VCaP (cell line): ENCODE data around the gene PARVA.

Source experiments
- H3K27ac ChIP-seq: fragments of 450-650 bp; 2 replicates; pipeline ENCODE4 v1.5.1; 2017
- TF ChIP-seq, protein P1 (sequence below): fragments of 450-650 bp; conservative IDR thresholded peaks from 2 replicates; pipeline ENCODE4 v1.5.1; 2017; ENCODE audit warnings: mild to moderate bottlenecking, moderate library complexity

Gene PARVA

DNA sequence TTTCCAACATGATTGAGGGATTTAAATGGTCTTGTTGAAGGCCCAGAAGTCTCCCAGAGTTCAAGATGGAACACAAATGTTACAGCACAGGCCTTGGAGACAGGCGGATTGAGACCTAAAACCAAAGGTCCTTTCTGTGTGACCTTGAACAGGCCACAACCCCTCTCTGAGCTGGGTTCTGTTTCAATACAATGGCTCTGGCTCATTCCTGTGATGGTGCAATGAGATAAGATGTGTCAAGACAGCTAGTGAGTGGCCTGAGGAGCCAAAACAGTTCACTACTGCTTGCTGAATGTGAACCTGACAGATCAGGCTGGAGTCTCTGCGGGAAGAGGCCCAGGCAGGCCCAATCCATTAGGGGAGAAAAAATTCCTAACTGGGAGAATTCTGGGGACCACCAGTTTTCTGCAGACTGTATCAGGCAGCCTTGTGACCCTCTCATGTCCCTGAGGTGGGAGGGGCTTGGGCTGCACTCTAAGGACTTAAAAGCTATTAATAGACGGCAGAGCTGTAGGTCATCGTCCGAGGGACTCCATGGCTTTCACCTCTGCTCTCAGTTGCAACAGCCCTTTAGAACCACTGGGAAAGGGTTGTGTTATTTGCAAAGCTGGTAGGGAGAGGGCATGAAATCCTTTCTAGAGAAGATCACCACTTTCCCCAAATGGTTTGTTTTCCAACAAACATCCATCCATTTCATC, 170.7 kb downstream of the PARVA start:
- TF ChIP-seq, protein P1, sequence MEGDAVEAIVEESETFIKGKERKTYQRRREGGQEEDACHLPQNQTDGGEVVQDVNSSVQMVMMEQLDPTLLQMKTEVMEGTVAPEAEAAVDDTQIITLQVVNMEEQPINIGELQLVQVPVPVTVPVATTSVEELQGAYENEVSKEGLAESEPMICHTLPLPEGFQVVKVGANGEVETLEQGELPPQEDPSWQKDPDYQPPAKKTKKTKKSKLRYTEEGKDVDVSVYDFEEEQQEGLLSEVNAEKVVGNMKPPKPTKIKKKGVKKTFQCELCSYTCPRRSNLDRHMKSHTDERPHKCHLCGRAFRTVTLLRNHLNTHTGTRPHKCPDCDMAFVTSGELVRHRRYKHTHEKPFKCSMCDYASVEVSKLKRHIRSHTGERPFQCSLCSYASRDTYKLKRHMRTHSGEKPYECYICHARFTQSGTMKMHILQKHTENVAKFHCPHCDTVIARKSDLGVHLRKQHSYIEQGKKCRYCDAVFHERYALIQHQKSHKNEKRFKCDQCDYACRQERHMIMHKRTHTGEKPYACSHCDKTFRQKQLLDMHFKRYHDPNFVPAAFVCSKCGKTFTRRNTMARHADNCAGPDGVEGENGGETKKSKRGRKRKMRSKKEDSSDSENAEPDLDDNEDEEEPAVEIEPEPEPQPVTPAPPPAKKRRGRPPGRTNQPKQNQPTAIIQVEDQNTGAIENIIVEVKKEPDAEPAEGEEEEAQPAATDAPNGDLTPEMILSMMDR, result no peak
- H3K27ac ChIP-seq, result no peak overlapping the region

DNA sequence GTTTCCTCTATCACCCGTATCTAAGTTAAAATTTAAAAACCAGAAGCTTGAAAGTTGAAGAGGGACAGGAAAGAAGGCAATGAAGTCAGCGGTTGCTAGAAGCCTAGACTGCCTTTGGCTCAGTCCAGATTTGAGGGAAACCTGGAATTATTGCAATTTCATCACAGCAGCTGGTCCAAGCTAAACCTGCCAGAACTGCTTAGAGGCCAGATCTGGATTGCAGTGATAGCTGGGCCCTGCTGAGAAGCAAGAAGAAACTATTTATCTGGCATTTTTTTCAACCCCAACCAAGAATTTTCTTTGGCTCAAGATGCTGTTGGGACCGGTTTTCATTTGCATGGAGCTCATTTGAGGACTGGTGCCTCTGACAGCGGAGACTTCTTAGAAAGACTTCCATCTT, 175.3 kb downstream of the PARVA start:
- TF ChIP-seq, protein P1, result no peak

DNA sequence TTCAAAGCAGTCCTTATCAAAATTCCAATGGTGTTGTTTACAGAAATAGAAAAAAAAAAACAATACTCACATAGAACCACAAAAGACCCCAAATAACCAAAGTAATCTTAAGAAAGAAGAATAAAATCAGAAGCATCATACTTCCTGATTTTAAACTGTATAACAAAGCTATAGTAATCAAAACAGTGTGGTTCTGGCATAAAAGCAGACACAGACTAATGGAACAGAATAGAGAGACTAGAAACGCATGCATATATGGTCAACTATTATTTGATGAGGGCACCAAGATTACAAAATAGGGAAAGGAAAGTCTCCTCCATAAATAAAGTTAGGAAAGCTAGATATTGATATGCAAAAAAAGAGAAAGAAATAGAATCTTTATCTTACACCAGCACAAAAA, 176.8 kb downstream of the PARVA start:
- no peak overlapping the region for H3K27ac ChIP-seq
- TF ChIP-seq, protein P1, result no peak

More for the DNA sequence above, 175.3 kb downstream of the PARVA start:
- H3K27ac ChIP-seq, result no peak overlapping the region

DNA sequence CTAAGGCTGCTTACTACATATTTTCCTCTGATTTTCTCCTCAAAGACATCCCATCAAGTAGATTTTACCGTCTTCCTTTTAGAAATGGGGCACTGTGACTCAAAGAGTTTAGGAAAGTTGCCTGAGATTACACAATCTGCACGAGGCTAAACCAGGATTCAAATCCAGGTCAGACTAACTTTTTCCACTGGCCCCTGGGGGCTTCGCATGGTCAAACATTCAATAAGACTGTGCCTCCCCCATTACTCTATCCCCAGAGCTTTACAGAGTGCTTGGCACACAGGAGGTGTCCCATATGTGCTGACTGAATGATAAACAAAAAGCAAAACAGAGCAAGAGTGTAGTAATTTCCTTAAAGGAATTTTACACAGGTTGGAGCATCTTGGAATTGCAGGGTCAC, 178.8 kb downstream of the PARVA start:
- no peak overlapping the region for H3K27ac ChIP-seq
- TF ChIP-seq, protein P1, result no peak

DNA sequence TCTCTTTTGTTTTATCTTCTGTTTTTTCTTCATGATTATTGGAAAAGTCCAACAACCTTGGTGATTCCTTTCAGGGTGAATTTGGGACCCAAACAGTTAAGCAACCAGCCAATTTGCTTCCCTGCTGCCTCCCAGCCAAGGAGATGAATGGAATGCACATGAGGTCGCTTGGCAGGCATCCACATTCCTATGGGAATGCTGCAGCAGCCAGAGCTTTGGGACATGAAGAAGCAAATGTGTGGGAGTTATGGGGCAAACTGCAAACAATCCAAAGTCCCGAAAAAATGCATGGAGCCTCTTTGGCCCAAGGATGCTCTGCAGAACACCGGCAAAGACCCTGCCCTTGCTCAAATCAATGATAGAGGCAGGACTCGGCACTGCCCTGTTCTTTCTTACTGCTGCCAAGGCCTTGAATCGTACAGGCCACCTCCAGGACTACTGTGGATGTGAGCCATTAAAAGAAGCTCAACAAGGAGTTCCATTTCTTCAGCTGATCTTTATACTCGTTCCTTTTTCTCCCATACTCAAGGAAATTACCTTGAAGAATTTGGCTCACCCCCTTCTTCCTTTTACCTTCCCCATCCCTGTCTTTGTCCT, 179.5 kb downstream of the PARVA start:
- no peak overlapping the region for H3K27ac ChIP-seq
- TF ChIP-seq, protein P1, result no peak

DNA sequence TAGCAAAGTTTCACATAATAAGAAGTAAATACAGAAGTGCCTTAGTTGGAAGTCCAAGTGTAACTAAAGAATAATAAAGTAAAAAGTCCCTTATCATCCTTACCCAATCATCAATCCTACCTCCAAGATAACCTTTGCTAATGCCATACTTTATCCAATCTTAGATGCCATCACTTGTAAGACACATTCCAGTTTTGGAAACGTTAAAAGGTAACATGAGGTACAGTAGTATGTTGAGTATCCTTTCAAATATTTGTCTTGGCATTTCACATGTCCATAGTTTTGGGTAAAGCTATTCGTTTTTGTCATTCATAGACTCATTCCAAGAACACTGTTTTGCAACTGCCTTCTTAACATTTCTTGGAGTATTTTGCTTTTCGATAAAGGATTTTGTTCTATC, 181.6 kb downstream of the PARVA start:
- TF ChIP-seq, protein P1, result no peak
- no peak overlapping the region for H3K27ac ChIP-seq

DNA sequence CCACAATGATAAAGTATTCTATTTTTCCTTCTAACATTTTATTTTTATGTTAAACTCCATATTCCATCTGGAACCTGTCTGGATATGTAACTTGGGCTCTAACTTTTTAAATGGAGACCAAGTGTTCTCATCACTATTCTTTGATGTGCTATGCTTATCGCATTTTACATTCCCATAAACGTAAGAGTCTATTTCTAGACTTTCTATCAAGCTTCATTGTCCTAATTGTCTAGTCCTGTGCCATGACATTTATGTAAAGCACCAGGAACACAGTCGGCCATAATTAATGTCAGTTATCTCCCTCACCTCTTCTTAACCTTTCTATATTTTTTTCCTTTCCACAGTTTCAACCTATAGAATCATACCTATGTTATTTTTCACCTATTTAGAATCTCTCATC, 183.0 kb downstream of the PARVA start:
- TF ChIP-seq, protein P1, result no peak
- no peak overlapping the region for H3K27ac ChIP-seq
